ENCODE measurements around the gene SLC9A6.

The SLC9A6 gene

DNA sequence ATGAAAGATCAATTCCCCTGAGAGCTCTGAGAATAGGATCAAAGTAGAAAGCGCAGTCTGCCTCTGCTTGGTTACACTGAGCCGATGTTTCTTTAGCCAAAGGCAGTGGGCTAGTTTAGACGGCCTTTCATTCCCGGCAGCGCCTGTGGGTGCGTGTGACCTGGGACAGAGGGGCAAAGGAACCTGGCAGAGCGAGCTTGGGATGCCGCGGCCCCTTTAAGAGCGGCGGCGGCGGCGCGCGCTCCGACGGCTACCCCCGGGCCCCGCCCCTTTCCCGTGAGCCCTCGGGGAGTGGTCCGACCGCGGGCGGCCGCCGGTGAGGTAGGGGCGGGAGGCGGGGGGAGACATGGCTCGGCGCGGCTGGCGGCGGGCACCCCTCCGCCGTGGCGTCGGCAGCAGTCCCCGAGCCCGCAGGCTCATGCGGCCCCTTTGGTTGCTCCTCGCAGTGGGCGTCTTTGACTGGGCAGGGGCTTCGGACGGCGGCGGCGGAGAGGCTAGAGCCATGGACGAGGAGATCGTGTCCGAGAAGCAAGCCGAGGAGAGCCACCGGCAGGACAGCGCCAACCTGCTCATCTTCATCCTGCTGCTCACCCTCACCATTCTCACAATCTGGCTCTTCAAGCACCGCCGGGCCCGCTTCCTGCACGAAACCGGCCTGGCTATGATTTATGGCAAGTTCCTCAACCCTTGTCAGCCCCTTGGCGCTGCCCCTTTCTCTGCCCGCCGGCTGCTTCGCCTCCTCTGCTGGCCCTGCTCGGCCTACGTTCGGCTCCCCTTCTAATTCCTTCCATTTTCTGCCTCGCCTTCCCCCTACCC lies at the start of gene SLC9A6:
Gene SLC9A6 (plus strand): TSS at position 279 of the 816 bp plus-strand sequence. CDS start 224 bp downstream, at position 503.
- no peak for TF ChIP-seq CTCF (IDR thresholded peaks at IDR 0.05)
- no peak for TF ChIP-seq ZFX (IDR thresholded peaks at IDR 0.05; ENCODE audit: borderline replicate concordance)
- no peak within 1 kb of the TSS for H3K27ac ChIP-seq

DNA sequence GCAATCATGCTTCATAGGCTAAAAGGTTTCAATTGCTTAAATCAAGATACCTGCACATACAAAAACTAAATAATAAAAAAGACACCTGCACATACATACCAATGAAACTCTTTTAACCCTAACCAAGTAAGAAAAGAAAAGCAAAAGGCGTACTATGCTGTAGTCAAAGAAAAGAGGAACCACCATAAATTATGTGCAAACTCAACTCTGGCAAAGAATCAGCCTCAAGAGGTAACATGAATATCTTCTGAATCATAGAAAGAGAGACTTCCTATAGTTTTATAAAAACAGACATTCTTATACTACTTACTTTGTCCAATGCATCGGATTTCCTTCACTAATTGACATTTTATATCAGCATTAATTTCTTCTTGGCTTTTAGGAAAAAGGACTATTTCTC lies 40.7 kb upstream of the SLC9A6 start:
- TF ChIP-seq CTCF (IDR thresholded peaks at IDR 0.05) (no peak), ZFX (IDR thresholded peaks at IDR 0.05; ENCODE audit: borderline replicate concordance) (no peak)
- H3K27ac ChIP-seq = no peak overlapping the region

- no peak overlapping the region for H3K27ac ChIP-seq
- no peak for TF ChIP-seq CTCF (IDR thresholded peaks at IDR 0.05)
- TF ChIP-seq ZFX (IDR thresholded peaks at IDR 0.05; ENCODE audit: borderline replicate concordance) = no peak
These were observed 33.9 kb upstream of the SLC9A6 start for GRCh38 chrX:135951291-135951690.

DNA sequence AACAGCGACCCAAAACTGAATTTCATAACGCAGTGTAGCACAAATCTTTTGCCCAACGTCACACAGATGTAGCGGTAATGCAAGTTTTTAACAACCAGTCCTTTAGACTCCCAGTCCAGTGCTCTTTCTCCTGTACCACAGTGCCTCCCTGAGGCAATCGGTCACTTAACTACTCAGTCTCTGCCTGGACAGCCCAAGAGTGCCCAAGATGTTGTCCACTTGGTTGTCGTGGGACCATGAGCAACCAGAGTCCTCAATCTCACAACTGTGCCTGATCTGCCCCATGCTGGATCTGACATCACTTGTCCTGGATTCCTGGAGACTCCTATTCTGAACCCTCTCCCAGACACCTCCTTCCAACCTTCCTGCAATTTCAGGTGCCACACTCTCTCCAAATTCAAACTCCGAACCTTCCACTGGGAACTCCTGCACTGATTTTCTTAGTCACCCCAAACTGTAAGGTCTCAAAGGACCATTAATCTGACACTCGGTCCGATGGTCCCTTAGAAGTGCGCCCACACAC lies 12.1 kb upstream of the SLC9A6 start:
- TF ChIP-seq ZFX (IDR thresholded peaks at IDR 0.05; ENCODE audit: borderline replicate concordance) (no peak), CTCF (IDR thresholded peaks at IDR 0.05) (peak; percentile 17)
- peak overlapping the region; percentile 83 for H3K27ac ChIP-seq

GRCh38 chrX:135973548-135974278 lies 11.5 kb upstream of the SLC9A6 start, which contains the start of gene MMGT1:
Gene MMGT1, minus strand, starts transcription at chrX:135973988. Its CDS starts 313 bp downstream, at chrX:135973675.
- H3K27ac ChIP-seq = peak within 1 kb of the TSS; percentile 83
- TF ChIP-seq ZFX (IDR thresholded peaks at IDR 0.05; ENCODE audit: borderline replicate concordance) (no peak), CTCF (IDR thresholded peaks at IDR 0.05) (no peak)

DNA sequence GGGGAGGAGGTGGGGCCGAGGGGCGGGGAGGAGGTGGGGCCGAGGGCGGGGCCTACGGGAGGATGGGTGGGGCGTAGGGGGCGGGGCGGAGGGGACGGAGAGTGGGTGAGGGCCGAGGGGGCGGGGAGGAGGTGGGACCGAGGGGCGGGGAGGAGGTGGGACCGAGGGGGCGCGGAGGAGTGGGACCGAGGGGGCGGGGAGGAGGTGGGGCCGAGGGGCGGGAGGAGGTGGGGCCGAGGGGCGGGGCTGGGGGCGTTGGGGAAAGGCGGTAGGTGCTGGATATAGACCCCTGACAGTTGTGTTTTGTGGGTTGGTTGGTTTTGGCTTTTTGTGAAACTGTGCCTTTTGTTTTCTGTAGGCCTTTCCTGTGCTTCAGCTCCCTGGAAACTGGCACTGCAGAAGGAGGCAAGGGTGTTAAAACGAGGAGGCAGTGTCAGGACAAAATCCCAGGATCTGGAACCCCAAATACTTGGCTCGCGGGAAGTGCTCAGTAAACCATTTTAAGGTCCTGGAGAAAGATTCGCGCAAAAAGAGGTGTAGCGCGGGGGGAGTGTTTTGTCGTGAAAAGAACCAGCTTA lies 10.9 kb upstream of the SLC9A6 start:
- H3K27ac ChIP-seq = no peak overlapping the region
- TF ChIP-seq CTCF (IDR thresholded peaks at IDR 0.05) (no peak), ZFX (IDR thresholded peaks at IDR 0.05; ENCODE audit: borderline replicate concordance) (no peak)

All from 22Rv1 (cell line).